ENCODE data around the gene KCNIP3. TPM values are rescaled to one million over a fixed set of nuclear protein-coding genes. Genes with fewer than 3 reads are reported as not detected.

The KCNIP3 gene
- total RNA-seq: 10 to 100 TPM in 2 of 4 donors, 1 to 10 TPM in 2; 5.2 to 20.4 (median 11.4) TPM

DNA sequence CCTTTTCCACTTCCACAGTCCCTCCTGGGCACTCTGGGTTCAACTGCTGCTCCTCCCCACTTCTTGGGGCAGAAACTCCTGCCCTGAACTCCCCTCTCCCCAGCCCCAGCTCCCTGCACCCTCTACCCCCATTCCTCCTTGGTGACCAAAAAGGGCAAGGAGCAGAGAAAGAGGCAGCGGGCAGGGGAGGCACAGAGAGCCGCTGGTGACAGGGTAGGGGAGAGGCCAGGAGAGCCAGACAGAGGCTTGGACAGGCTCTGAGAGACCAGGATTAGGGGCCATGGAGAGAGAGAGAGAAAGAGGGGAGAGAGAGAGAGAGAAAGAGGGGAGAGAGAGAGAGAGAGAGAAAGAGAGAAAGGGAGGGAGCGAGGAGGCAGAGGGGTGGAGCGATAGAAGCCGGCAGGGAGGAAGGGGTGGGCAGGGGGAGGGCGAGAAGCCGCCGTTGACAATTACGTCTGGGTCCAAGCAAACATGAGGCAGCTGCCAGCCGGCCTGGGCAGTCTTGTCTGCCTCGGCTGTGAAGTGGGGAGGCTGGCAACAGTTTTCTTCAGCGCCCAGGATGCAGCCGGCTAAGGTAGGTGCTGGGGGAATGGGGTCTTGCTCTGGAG, at the start of gene KCNIP3:
Gene KCNIP3, plus strand, starts transcription at position 468 of the 608 bp plus-strand sequence. Its CDS starts 92 bp downstream, at position 560.
- TF ChIP-seq, protein P1, sequence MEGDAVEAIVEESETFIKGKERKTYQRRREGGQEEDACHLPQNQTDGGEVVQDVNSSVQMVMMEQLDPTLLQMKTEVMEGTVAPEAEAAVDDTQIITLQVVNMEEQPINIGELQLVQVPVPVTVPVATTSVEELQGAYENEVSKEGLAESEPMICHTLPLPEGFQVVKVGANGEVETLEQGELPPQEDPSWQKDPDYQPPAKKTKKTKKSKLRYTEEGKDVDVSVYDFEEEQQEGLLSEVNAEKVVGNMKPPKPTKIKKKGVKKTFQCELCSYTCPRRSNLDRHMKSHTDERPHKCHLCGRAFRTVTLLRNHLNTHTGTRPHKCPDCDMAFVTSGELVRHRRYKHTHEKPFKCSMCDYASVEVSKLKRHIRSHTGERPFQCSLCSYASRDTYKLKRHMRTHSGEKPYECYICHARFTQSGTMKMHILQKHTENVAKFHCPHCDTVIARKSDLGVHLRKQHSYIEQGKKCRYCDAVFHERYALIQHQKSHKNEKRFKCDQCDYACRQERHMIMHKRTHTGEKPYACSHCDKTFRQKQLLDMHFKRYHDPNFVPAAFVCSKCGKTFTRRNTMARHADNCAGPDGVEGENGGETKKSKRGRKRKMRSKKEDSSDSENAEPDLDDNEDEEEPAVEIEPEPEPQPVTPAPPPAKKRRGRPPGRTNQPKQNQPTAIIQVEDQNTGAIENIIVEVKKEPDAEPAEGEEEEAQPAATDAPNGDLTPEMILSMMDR (IDR thresholded peaks at IDR 0.05): no peak
- no peak within 1 kb of the TSS for H3K4me3 ChIP-seq (ENCODE audit: low read depth, poor library complexity, severe bottlenecking)
- intact Hi-C loops (cut with DNase I; ENCODE audit: low total_unique reads): no loop called here
- 5 to 8% methylated on average over 13 of the region's 13 CpGs for WGBS, 2 donors
- no peak for DNase-seq (ENCODE audit: low spot score in 2 of 2)

DNA sequence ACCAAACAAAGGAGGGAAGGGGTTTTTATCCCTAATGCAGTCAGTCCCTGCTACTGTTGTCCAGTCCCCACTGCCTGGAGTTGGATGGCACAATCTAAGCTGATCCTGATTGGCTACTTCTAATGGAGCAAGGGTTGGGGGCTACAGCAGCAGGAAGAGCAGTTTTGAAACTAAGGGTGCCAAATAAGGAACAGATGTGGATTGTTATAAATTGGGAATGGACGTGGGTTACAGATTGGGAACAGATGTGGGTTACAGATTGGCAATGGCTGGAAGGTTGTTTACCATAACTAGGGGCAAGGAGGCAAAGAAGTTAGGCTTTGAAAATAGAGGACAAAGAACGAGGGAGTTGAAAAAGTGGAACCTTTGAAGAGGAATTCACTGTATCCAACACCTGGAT, 38.9 kb upstream of the KCNIP3 start:
- WGBS, 2 donors: 49 to 55% methylated on average over 2 of the region's 2 CpGs
- intact Hi-C loops (cut with DNase I; ENCODE audit: low total_unique reads): no loop called here
- no peak overlapping the region for H3K4me3 ChIP-seq (ENCODE audit: low read depth, poor library complexity, severe bottlenecking)
- DNase-seq (ENCODE audit: low spot score in 2 of 2): no peak
- TF ChIP-seq, protein P1 (IDR thresholded peaks at IDR 0.05): no peak
- TF ChIP-seq POLR2A (IDR thresholded peaks at IDR 0.05): no peak

DNA sequence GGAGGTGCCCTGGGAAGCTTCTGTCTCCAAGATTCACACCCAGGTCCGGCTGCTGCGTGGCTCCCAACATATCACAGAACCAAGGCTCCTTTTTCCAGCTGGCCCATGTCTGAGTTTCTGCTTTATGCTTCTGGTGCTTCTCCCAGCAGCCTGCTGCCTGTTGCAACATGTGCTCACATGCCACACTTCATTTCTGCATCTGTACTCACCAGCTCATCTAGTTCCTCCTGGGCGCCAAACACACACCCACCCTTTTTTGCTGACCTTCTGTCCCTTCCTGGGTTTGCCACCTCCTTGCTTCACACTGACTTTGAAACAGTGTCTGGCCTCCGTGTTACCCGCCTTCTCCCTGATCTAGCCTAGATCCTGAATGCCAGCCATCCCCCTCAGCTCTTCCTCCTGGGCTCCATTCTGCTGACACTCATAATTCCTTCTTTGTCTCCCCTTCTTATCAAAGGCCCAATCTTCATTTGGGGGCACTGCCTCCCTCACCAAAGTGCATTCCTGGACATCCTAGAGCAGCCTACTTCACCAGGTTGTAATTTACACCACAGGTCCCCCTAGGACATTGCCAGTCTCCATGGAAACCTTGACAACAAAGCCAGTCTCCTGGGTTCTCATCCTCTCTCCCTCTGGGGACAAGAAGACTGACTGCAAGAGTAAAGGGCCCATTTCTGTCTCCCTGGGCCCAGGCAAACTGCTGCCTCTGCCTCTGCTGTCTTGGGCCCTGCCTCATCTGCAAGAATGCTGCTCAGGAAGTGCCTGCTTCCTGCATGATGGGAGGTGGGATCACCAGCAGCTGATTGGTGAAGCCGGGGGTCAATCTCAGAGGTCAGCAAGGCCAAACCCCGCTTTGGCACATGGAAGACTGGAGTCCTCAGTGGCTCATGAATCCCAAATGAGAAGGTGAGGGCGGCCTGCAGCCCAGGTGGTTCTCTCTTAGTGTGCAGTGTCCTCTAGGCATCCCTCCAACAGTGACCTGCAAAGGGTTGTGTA, 36.8 kb upstream of the KCNIP3 start:
- DNase-seq (ENCODE audit: low spot score in 2 of 2): peak in 1 of 2 donors; percentile 78
- 59 to 62% methylated on average over 8 of the region's 8 CpGs for WGBS, 2 donors
- intact Hi-C loops (cut with DNase I; ENCODE audit: low total_unique reads): no loop called here

DNA sequence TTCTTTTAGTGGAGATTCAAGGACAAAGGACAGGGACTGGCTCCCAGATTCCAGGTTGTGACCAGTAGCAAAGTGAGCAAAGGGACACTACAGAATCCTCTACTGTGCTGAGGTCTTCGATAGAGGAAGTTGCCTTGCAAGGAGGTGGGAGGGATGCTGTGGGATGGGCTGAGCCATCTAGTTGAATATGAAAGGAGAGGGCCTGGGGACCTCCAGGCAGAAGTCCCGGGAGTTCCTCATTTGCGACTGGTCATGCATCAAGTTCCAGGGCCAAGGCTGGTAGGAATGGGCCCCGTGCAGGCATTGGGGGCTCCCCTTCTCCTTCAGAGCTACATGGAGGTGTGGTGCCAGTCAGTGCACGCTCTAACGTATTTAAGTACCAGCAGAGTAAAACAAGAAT, 35.5 kb upstream of the KCNIP3 start:
- intact Hi-C loops (cut with DNase I; ENCODE audit: low total_unique reads): no loop called here
- no peak for DNase-seq (ENCODE audit: low spot score in 2 of 2)
- no peak overlapping the region for H3K4me3 ChIP-seq (ENCODE audit: low read depth, poor library complexity, severe bottlenecking)
- no peak for TF ChIP-seq POLR2A (IDR thresholded peaks at IDR 0.05)
- TF ChIP-seq, protein P1 (IDR thresholded peaks at IDR 0.05): no peak
- 77 to 79% methylated on average over 6 of the region's 6 CpGs for WGBS, 2 donors

More for the DNA sequence above, 36.8 kb upstream of the KCNIP3 start:
- TF ChIP-seq, protein P1 (IDR thresholded peaks at IDR 0.05): no peak
- TF ChIP-seq POLR2A (IDR thresholded peaks at IDR 0.05): no peak
- no peak overlapping the region for H3K4me3 ChIP-seq (ENCODE audit: low read depth, poor library complexity, severe bottlenecking)

DNA sequence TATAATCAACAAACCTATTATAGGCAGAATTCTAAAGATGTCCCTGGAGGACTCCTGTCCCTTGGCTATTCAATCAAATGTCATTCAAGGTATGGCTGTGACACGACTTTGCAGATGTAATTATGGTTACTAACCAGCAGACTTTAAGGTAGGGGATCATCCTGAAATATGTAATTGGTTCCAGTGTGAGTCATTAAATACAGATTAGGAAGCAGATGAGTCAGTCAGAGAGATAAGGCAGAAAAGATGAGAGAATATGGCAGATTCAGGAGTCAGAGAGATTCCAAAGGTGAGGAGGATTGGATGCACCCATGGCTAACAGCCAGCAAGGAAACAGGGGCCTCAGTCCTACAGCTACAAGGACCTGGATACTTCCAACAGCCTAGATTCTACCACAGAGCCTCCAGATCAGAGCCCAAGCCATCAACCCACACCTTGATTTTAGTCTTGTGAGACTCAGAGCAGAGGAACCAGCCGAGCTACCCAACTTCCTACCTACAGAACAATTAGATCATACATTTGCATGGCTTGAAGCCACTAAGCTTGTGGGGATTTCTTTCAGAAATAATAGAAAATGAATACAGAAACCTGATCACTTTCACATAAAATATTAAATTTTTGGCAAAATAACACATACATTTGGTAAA, 34.1 kb upstream of the KCNIP3 start:
- no peak overlapping the region for H3K4me3 ChIP-seq (ENCODE audit: low read depth, poor library complexity, severe bottlenecking)
- no peak for TF ChIP-seq POLR2A (IDR thresholded peaks at IDR 0.05)
- no peak for DNase-seq (ENCODE audit: low spot score in 2 of 2)
- intact Hi-C loops (cut with DNase I; ENCODE audit: low total_unique reads): no loop called here
- 52 to 53% methylated on average over 2 of the region's 2 CpGs for WGBS, 2 donors

DNA sequence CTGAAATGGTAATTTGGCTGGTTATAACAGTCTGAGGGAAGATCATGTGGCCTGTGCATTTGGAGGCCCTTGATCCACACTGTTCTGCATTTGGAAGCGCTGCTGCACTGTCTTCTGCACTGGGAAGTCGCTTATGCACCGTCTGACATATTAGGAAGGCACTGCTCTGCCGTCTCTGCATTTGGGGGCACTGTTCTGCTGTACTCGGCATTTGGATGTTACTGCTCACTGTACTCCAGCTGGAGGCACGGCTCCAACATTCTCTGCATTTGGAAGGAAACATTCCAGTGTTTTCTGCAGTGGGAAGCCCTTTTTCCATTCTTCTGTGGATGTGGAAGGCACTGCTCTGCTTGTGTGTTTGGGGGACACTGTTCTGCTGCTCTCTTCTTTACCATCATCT, 32.5 kb upstream of the KCNIP3 start:
- H3K4me3 ChIP-seq (ENCODE audit: low read depth, poor library complexity, severe bottlenecking): no peak overlapping the region
- TF ChIP-seq POLR2A (IDR thresholded peaks at IDR 0.05): no peak
- TF ChIP-seq, protein P1 (IDR thresholded peaks at IDR 0.05): no peak
- intact Hi-C loops (cut with DNase I; ENCODE audit: low total_unique reads): no loop called here
- DNase-seq (ENCODE audit: low spot score in 2 of 2): peak in 1 of 2 donors; percentile 8
- 54 to 68% methylated on average over 6 of the region's 6 CpGs for WGBS, 2 donors

Measured in lower leg skin (tissue), 4 donors.